Esophagus muscularis mucosa (tissue), 4 donors: Measurements from ENCODE around the gene SOST. TPM values are rescaled to one million over a fixed set of nuclear protein-coding genes. Genes with fewer than 3 reads are reported as not detected.

Experiments used
- DNase-seq: peaks from one replicate; pipeline ENCODE4 v3.0.0-alpha.2; 2017; ENCODE audit errors: extremely low spot score
- H3K27ac ChIP-seq, 4 donors: fragments of 200-600 bp; sonication (generic); replicated peaks in 1 of 4; 1 replicate in 3 of 4; 2 replicates in 1 of 4; pipeline ENCODE4 v1.5.1; 2016 to 2019; ENCODE audit warnings: mild to moderate bottlenecking in 1 of 4
- H3K27me3 ChIP-seq, 4 donors: fragments of 200-600 bp; sonication (generic); one replicate each; pipeline versions ENCODE4 v1.5.1 to v1.6.0; 2016 to 2019
- H3K36me3 ChIP-seq, 4 donors: fragments of 200-600 bp; sonication (generic); one replicate each; pipeline ENCODE4 v1.5.1; 2016 to 2019
- H3K4me1 ChIP-seq, 4 donors: fragments of 200-600 bp; sonication (generic); one replicate each; pipeline ENCODE4 v1.5.1; 2016 to 2019
- H3K4me3 ChIP-seq, 4 donors: fragments of 200-600 bp; sonication (generic); 1 replicate in 2 of 4; 2 replicates in 2 of 4; pipeline ENCODE4 v1.5.1; 2016 to 2019; ENCODE audit warnings: mild to moderate bottlenecking in 4 of 4, moderate library complexity in 1 of 4
- H3K9me3 ChIP-seq, 4 donors: fragments of 200-600 bp; sonication (generic); 1 replicate in 3 of 4; 2 replicates in 1 of 4; pipeline ENCODE4 v1.5.1; 2016 to 2019
- CTCF ChIP-seq, 3 experiments: fragments of 200-600 bp in 2 of 3; fragments of 450-650 bp in 1 of 3; sonication (generic) in 2 of 3; IDR thresholded peaks; one replicate each; pipeline ENCODE4 v1.5.1; 2017 to 2019; ENCODE audit warnings: antibody characterized with exemption in 3 of 3, mild to moderate bottlenecking in 2 of 3, moderate library complexity in 1 of 3
- EP300 ChIP-seq: sonication (generic); formaldehyde crosslinking; IDR thresholded peaks from one replicate; pipeline ENCODE4 v1.6.1; 2017; ENCODE audit warnings: antibody characterized with exemption
- POLR2A ChIP-seq: fragments of 450-650 bp; IDR thresholded peaks from one replicate; pipeline ENCODE4 v1.6.1; 2017; ENCODE audit warnings: antibody characterized with exemption, moderate library complexity, mild to moderate bottlenecking, low read depth
- POLR2AphosphoS5 ChIP-seq, 2 donors: sonication (generic); formaldehyde crosslinking; IDR thresholded peaks; one replicate each; pipeline ENCODE4 v1.6.1; 2017; ENCODE audit warnings: antibody characterized with exemption in 2 of 2
- WGBS: methylation state at CpG from one replicate; pipeline ENCODE4 v1.1.5; 2018; 5-methylcytosine and 5-hydroxymethylcytosine counted together
- intact Hi-C: fragments of 100-400 bp; cut with DNase I; formaldehyde crosslinking; loops from one replicate; pipeline ENCODE4 v1.15.1; 2023
- total RNA-seq, 4 donors: library from RNA; depleted of rRNA; stranded (reverse); fragments of >200 nt; gene quantifications; one replicate each; pipeline versions ENCODE4 v1.1.0 to v1.2.1, GENCODE V29; 2016

The SOST gene
- total RNA-seq, 4 donors from 2014 or later = not detected

DNA sequence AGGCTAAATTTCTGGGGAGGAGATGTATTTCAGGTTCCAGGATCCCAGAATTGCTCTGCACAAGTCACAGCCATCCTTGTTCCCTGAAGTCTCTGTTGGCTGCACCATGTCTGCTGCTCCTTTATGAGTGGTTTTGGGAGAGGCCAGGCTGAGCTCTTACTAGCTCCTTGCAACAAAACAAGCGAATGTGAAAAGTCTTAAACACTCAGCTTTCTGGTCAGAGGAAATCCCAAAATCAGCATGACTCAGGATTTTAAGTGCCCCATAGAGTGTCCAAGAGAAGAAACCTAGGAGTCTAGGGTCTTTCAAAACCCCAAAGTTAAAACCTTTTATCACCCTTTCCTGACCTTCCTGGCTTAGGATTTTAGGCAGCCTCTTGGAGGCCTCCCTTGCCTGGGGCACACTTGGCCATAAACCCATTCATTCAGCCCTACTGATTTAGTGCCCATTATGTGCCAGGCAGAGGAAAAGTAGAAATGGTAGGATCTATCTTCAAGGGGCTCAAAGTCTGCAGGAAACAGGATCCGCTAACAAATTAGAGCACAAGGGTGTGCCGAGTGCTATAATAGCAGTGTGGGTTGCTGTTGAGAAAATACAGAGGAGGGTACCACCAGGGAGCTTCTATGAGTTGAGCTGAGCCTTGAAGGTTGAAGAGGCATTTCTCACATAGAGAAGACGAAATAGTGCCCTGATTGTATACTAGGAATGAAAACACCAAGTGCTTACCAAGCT is 36.9 kb downstream of the SOST start:
- H3K27ac ChIP-seq = peak overlapping the region in 1 of 4 donors; percentile 95
- intact Hi-C loops = no loop called here
- no peak for DNase-seq

DNA sequence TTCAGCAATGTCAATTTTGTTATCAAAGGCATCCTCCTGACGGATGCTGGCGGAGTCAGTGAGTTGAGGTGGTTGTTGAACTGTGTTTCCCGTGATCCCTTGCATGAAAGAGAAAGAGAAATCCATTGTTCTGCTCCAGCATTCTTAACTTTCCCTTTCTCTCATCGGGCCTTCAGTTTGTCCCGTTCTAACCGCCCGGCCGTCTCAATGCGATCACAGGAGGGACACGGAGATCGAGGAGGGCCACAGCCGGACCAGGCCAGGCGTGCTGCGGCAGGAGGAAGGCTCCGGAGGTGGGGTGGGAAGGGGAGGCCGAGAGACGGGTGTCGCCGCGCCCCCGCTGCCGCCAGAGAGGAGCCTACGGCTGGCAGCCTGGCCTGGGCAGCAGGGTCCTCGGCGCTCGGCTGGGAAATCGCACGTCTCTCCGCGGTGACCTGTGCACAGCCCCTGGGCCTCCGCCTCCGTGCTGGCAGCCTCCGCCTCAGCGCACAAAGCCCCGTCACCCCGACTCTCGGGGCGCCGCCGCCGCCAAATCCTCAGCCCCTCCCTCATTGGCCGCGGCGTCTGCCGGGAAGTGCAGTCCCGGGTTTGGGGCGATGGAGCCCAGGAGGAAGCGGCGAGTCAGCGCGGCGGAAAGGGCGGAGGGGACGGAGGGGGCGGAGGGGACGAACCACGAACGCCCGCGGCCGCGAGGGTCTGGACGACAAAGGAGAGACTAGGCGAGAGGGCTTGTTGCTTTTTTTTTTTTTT is 38.1 kb downstream of the SOST start:
- peaks cover 0 to 9% (median 5%) of the 10 kb centered on the region in 4 donors for H3K4me1 ChIP-seq
- TF ChIP-seq POLR2AphosphoS5 (IDR thresholded peaks at IDR 0.05) (peak; percentile 81 to 87), CTCF (IDR thresholded peaks at IDR 0.05) (no peak), POLR2A (no peak), EP300 (no peak)
- H3K4me3 ChIP-seq = peak overlapping the region; percentile 73 to 93 (median 84)
- no peaks in the 10 kb centered on the region for H3K36me3 ChIP-seq
- DNase-seq = peak; percentile 95
- peak overlapping the region; percentile 93 to 97 (median 96) for H3K27ac ChIP-seq
- peaks cover 0 to 4% (median 0%) of the 10 kb centered on the region in 4 donors for H3K27me3 ChIP-seq
- no peaks in the 10 kb centered on the region for H3K9me3 ChIP-seq
- intact Hi-C loops = no loop called here
- WGBS = under 1% methylated on average over 37 of the region's 64 CpGs

More for the DNA sequence above, 36.9 kb downstream of the SOST start:
- Histone ChIP-seq H3K27me3 (no peaks in the 10 kb centered on the region), H3K36me3 (no peaks in the 10 kb centered on the region), H3K4me1 (peaks cover 0 to 9% (median 5%) of the 10 kb centered on the region in 4 donors), H3K4me3 (peak overlapping the region in 1 of 4 donors; percentile 93), H3K9me3 (no peaks in the 10 kb centered on the region)
- WGBS = 85% methylated on average over 4 of the region's 4 CpGs
- TF ChIP-seq POLR2AphosphoS5 (IDR thresholded peaks at IDR 0.05) (no peak), EP300 (no peak), POLR2A (no peak), CTCF (IDR thresholded peaks at IDR 0.05) (no peak)

- Histone ChIP-seq H3K9me3 (no peaks in the 10 kb centered on the region), H3K4me1 (peaks cover 0 to 9% (median 5%) of the 10 kb centered on the region in 4 donors), H3K36me3 (no peaks in the 10 kb centered on the region), H3K4me3 (no peak overlapping the region), H3K27ac (peak overlapping the region in 2 of 4 donors; percentile 95 to 97), H3K27me3 (peaks cover 0 to 9% (median 0%) of the 10 kb centered on the region in 4 donors)
- TF ChIP-seq EP300 = no peak
- no peak for TF ChIP-seq POLR2AphosphoS5 (IDR thresholded peaks at IDR 0.05)
- no peak for TF ChIP-seq CTCF (IDR thresholded peaks at IDR 0.05)
- TF ChIP-seq POLR2A = no peak
- DNase-seq = no peak
- 88% methylated on average over 3 of the region's 3 CpGs for WGBS
- intact Hi-C loops = no loop called here
These were observed 39.0 kb downstream of the SOST start for GRCh38 chr17:43719578-43719977.

- 83% methylated on average over 5 of the region's 5 CpGs for WGBS
- intact Hi-C loops = no loop called here
- peaks cover 0 to 19% (median 0%) of the 10 kb centered on the region in 4 donors for H3K27me3 ChIP-seq
- no peak overlapping the region for H3K4me3 ChIP-seq
- DNase-seq = no peak
- peaks cover 3 to 20% (median 12%) of the 10 kb centered on the region in 4 donors for H3K4me1 ChIP-seq
- TF ChIP-seq EP300 (no peak), POLR2A (no peak)
- no peaks in the 10 kb centered on the region for H3K9me3 ChIP-seq
- H3K27ac ChIP-seq = no peak overlapping the region
- H3K36me3 ChIP-seq = no peaks in the 10 kb centered on the region
These were observed 40.0 kb downstream of the SOST start for GRCh38 chr17:43718544-43718943.

GRCh38 chr17:43717913-43718312 is 40.7 kb downstream of the SOST start:
- H3K4me3 ChIP-seq = no peak overlapping the region
- intact Hi-C loops = no loop called here
- peaks cover 0 to 25% (median 0%) of the 10 kb centered on the region in 4 donors for H3K27me3 ChIP-seq
- H3K27ac ChIP-seq = no peak overlapping the region
- H3K4me1 ChIP-seq = peaks cover 8 to 26% (median 18%) of the 10 kb centered on the region in 4 donors
- WGBS = 67% methylated on average over 6 of the region's 6 CpGs
- DNase-seq = no peak
- TF ChIP-seq POLR2AphosphoS5 (IDR thresholded peaks at IDR 0.05) (no peak), EP300 (no peak), CTCF (IDR thresholded peaks at IDR 0.05) (no peak), POLR2A (no peak)
- H3K9me3 ChIP-seq = no peaks in the 10 kb centered on the region
- H3K36me3 ChIP-seq = no peaks in the 10 kb centered on the region
